ENCODE results near the gene FAM53A.

Gene FAM53A

GRCh38 chr4:1601852-1602654, 82.1 kb downstream of the FAM53A start:
- no peak for DNase-seq

GRCh38 chr4:1601533-1601835, 82.6 kb downstream of the FAM53A start:
- DNase-seq: no peak

DNA sequence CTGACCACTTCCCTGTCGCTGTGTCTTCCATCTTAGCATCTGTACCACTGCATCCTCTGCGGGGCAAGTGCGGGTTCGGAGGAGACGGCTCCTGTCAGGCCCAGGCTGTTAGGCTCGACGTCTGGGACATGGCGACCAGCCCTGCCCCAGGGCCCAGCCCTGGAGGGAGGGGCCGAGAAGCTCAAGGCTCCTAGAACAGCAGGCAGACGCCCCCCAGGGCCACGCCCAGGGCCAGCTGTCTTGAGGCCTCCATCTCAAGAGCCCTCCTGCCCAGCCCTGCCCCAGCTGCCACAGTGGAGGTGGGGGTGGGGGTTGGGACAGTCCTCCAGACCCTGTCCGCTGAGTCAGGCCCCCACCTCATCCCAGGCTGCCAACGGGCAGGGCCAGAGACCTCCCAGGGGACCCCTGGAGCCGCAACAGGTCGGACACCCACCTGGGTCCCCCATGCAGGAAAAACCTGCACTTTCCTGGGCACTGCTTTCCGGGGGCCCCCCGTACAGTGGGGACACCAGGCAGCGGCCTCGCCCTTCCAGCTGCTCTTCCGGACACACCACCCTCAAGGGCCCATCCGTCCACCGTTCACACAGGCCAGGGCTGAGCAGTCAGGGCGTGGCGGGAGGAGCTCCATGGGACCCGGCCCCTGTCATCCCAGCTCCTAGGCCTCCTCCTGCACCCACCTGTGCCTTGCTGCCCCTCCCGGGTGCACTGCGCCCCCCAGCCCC, 83.1 kb downstream of the FAM53A start:
- no peak for DNase-seq

GRCh38 chr4:1600211-1600780, 83.8 kb downstream of the FAM53A start:
- DNase-seq: no peak

- no peak for DNase-seq
Observed at GRCh38 chr4:1599491-1600210, 84.5 kb downstream of the FAM53A start.

DNA sequence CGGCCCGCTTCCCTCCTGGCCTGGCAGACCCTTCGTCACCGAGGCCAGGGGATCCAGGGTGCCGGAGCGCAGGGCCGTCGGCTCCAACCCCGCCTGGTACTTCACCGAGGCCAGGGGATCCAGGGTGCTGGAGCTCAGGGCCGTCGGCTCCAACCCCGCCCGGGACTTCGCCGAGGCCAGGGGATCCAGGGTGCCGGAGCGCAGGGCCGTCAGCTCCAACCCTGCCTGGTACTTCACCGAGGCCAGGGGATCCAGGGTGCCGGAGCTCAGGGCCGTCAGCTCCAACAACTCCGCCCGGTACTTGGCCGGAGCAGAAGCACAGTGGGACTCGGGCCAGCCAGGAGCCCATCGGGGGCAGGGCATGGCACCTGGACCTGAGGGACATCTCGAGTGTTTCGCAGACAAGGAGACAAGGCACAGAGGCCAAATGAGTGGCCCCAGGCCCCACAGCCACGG, 85.1 kb downstream of the FAM53A start:
- DNase-seq: no peak

- DNase-seq: no peak
Observed at GRCh38 chr4:1598206-1599025, 85.7 kb downstream of the FAM53A start.

DNA sequence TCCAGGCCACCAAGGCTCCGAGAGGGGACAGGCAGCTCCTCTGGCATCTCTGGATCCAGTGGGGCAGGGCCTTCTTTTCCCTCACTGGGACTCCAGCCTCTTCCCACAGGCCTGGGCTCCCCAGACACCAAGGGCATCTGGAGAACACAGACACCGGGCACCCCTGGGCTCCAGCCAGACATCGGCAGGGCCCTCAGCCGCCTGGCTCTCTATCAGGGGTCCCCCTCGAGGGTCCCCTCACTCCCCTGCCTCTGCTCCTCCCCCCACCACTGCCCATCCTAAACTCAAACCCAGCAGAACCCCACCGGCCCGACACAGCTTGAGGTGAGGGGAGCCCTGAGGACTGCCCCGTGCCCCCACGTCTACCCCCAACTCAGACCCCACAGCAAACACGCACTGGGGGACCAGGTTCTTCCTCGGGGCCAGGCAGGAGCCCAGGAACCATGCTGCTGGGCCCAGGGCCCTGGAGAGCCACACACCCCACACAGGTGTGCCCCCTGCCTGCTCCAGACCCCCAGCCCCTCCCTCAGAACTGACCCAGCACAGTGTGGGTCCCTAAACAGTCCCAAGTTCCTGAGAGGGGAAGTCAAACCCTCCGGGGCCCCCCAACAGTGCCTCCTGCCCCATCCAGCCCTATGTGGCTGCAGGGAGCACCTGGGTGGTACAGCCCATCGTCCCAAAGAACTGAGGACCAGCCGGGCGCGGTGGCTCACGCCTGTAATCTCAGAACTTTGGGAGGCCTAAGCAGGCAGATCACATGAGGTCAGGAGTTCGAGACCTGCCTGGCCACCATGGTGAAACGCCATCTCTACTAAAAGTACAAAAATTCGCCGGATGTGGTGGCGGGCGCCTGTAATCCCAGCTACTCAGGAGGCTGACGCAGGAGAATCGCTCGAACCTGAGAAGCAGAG, 86.8 kb downstream of the FAM53A start:
- DNase-seq: no peak

GRCh38 chr4:1596393-1596792, 87.7 kb downstream of the FAM53A start:
- DNase-seq: no peak

DNA sequence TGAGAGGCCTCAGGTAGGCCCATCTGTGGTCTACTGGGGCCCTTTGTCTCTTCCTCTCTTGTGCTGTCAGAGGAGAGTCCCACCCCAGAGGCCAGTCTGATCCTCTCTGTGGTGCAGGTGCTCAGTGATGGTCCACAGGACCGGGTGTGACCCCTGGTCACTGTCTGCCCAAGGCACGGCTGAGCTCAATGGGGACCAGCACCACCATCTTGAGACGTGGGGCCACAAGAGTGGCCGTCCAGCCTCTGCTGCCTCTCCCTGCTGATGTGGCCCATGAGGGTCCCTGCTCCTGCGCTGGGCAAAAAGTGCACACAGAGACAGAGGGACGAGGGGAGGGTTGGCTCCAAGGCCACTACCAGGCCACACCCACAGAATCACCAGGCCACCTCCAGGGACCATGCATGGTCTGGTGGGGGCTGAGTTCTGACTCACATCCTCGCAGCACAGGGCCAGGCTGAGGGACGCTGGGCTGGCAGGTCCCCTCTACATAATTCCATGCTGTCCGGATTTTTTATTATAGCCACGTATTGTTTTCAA, 88.3 kb downstream of the FAM53A start:
- DNase-seq: no peak

DNA sequence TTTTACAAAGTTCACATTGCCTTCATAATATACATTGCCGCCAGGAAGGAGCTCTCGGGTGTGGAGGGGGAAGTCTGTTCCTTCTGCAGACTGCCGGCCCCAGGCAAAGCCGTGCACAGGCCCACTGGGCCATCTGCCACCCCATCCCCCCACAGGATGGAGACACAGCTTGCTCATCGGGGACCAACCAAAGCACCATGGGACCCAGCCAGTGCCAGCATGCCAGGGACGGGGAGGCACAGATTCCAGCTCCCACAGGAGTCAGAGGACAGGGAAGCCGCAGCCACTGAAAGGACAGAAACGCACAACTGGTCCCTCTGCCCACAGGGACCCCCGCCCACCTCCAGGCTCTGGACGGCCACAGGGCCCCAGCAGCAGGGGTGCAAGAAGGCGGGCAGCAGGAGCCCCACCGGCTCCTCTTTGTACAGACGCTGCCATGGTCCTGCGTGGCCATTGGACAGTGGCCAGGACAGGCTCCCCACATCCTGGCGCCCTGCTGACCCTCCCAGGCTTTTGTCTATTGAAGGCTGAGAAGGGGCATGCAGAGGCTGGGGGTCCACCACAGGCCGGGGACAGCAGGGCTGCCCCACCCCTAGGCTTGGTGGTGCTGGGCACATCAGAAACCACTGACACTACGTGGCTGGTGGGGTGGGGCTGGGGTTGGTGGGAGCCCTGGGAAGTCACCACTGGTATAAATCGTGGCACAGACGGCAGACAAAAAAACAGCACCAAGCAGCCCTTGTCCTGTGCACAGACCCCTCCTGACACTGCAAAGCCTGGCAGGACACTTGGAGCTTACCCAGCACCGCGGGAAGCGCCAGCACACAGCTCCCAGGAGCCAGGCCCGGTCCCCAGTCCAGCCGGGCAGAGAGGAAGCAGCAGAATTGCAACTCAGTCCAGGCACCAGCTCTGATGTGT, 89.0 kb downstream of the FAM53A start:
- DNase-seq: no peak

- DNase-seq: no peak
Observed at GRCh38 chr4:1593881-1594345, 90.2 kb downstream of the FAM53A start.

- no peak for DNase-seq
Observed at GRCh38 chr4:1593458-1593857, 90.7 kb downstream of the FAM53A start.

DNA sequence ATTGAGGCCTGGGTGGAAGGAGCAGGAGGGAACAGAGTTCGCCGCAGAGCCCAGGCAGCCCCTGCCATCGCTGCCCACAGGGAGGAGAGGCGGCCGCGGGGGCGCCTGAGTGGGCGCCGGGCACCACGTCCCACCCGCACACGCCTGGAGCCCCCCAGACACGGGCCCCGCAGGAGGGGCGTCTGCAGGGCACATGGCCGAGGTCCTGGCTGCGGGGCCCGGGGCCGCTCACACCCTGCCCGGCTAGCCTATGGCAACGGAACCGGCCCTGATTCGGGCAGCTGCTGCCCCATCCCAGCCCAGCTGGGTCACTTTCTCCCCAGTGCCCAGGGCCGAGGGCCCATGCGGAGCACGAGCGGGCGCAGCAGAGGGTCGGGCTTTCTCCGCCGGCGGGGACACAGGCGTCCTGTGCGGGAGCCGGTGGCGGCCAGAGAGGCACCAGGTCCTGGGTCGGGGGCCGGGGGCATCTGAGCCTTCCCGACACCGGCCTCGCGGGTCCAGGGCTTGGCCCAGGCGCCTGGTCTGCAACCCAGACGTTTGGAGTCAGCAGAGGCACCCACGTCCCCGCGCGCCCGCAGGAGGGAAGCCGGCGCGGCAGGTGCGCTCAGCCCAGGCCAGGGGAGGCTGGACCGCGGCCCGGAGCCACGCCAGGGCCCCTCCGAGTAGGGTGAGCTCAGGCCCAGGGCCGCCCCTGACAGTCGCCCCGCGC, 91.2 kb downstream of the FAM53A start:
- DNase-seq: no peak

DNA sequence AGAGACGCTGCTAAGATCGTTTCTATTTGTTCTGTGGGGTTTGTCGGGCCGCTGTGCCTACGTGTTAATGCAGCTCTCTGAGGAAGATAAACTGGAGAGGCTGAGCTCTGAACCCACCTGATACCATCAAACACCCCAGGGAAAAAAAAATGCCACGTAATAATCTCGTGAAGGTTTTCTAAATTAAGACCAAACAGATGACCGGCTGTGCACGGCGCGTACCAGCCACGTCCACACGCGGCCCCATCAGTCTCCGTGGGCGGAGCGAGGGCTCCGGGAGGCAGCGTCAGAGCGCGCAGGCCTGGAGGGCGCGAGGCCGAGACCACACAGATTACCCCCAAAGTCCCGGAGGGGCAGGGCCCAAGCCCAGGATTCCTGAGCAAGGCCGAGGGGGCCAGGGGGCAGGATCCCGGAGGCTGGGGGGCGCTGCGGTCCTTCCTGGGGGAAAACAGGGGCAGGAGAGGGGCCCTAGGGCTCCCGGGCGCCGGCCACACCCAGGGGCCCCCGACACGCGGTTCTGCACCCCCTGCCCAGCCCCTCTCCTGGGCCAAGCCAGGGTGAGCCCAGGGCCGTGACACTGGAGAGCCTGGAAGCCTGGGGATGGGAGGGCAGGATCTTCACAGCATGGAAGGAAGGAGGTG, 91.9 kb downstream of the FAM53A start:
- no peak for DNase-seq

DNA sequence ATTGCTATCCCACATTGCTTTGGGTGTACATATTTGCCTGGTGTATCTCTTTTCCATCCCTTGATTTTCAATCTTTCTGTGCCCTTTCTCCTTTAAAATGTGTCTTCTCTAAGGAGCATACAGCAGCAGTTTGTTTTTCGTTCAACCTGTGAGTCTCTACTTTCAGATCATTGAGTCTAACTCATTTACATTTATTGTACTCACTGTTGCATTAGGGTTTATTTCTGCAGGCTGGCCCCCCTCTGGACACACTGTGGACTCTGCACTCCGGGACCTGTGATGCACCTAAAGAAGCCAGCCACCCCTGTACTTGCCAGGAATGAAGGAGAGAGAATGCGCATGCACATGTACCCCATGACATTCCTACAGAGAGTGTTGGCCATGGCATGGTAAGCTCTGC, 93.0 kb downstream of the FAM53A start:
- DNase-seq: no peak

- DNase-seq: no peak
Observed at GRCh38 chr4:1590244-1590643, 93.9 kb downstream of the FAM53A start.
